ENCODE measurements around the gene CZIB.
A peak's percentile ranks its signal among the peaks of the same experiment; 100 is the strongest.

CZIB gene

DNA sequence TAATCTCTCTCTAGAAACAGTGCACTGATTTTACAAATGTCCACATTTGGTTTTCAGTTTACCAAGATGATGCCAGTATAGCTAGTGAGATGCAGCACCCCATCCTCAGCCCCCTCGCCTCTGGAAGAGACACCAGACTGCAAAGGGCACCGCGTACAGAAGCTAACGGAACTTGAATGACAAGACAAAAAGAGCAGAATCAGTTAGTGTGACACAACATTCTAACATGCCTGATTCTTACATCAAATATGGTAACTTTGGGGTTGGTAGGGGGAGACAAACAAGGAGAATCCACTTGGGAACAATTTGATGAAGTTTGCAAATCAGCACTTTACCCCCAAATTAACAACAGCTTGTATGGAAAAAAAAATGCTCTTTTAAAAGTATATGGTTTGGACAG is 21.9 kb upstream of the CZIB start:
- TF ChIP-seq, protein P1, sequence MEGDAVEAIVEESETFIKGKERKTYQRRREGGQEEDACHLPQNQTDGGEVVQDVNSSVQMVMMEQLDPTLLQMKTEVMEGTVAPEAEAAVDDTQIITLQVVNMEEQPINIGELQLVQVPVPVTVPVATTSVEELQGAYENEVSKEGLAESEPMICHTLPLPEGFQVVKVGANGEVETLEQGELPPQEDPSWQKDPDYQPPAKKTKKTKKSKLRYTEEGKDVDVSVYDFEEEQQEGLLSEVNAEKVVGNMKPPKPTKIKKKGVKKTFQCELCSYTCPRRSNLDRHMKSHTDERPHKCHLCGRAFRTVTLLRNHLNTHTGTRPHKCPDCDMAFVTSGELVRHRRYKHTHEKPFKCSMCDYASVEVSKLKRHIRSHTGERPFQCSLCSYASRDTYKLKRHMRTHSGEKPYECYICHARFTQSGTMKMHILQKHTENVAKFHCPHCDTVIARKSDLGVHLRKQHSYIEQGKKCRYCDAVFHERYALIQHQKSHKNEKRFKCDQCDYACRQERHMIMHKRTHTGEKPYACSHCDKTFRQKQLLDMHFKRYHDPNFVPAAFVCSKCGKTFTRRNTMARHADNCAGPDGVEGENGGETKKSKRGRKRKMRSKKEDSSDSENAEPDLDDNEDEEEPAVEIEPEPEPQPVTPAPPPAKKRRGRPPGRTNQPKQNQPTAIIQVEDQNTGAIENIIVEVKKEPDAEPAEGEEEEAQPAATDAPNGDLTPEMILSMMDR (conservative IDR thresholded peaks at IDR 0.05; ENCODE audit: low read depth), result no peak
- DNase-seq (ENCODE audit: low spot score), result no peak
- ChIA-PET CTCF (interaction anchor here (0.7 kb wide), 1 partner anchor 179 kb away, joined by 3 read pairs; no protein-coding TSS in a partner anchor), POLR2A (ENCODE audit: low non-redundant PET) (no interaction called here)
- H3K27ac ChIP-seq, result no peak overlapping the region

DNA sequence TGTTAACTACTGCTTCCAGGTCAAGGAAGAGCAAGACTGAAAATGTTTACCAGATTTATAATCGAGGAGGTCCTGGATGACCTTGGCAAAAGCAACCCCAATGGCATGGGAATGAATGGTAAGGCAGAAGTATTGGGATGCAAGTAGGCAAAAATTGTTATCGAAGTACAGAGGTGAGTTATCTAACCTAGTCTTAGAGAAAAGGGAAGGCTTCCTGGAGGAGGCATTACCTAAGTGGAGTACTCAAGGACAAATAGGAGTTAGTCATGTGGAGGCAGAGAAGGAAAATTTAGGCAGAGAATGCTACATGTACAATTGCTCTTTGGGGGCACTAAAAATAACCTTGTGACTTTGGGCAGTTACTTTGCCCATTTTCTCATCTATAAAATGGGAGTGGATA is 21.4 kb upstream of the CZIB start:
- CTCF ChIA-PET, result interaction anchor here (0.7 kb wide), 1 partner anchor 554 kb away, joined by 3 read pairs; no protein-coding TSS in a partner anchor
- DNase-seq (ENCODE audit: low spot score), result no peak
- TF ChIP-seq, protein P1 (conservative IDR thresholded peaks at IDR 0.05; ENCODE audit: low read depth), result no peak
- no peak overlapping the region for H3K27ac ChIP-seq
- POLR2A ChIA-PET (ENCODE audit: low non-redundant PET), result no interaction called here

DNA sequence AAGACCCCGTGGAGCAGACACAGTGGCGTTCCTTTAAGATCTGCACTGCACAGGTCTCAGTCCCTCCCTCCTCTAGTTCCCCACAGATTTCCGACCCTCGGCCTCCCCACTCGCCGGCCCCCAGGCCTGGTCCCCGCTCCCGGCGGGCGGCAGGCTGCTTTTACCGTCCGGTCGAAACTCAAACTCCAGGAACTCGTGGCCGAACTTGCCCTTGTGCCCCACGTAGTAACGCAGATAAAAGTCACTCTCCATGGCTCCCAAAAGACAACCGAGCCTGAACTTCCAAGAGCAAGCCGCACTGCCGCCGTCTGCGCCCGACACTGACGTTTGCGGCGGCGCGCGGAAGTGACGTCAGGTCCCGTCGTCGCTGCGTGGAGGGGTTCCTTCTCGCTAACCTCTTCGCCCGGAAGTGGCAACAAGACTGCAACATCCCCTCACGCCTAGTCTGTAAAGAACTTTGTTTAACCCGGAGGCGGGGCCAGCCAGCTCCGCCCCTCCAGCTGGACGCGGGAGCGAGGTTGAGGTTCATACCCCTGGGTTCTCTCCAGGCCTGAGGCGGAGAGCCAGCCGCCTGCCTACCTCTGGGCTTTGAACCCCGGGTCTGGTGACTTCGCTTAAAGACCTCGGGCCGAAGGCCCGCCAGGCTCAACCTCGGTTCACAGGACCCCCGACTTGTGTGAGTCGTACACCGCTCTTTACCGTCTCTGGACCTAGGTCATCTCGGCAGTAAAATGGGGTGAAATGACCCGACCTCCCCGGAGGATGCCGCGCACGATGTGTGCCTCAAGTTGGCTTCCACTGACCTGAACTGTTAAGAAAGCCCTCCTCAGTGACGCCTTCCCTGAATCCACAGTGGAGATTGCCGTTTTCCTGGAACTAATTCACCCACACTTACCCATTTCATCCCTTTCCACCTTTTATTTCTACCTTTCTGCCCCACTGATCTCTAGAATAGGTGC is 18.0 kb upstream of the CZIB start, which contains the start of gene MAGOH:
TSS of gene MAGOH (minus strand) at position 322 of the 959 bp plus-strand sequence. CDS start at position 252, 70 bp downstream.
- ChIA-PET CTCF (no interaction called here), POLR2A (ENCODE audit: low non-redundant PET) (no interaction called here)
- H3K27ac ChIP-seq, result peak within 1 kb of the TSS; percentile 69
- DNase-seq (ENCODE audit: low spot score), result peak; percentile 98
- TF ChIP-seq, protein P1 (conservative IDR thresholded peaks at IDR 0.05; ENCODE audit: low read depth), result no peak

DNA sequence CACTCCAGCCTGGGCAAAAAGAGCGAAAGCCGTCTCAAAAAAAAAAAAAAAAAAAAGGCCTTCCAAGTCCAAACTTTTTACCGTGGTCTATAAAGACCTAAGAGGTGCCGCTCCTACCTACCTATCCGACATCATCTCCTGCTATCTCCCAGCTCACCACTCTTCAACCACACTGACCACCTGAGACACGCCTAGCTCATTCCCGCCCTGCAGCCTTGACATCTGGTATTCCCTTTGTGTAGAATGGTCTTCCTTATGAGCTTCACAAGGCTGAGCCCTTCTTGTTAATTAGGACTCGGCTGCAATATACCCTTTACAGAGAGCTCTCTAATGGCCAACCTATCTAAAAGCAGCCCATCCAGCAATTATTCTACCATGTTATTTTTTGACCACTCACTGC is 17.2 kb upstream of the CZIB start:
- DNase-seq (ENCODE audit: low spot score), result peak; percentile 17
- TF ChIP-seq, protein P1 (conservative IDR thresholded peaks at IDR 0.05; ENCODE audit: low read depth), result no peak
- POLR2A ChIA-PET (ENCODE audit: low non-redundant PET), result no interaction called here
- CTCF ChIA-PET, result no interaction called here
- peak overlapping the region; percentile 69; the same call in 1 of the 2 replicates for H3K27ac ChIP-seq

DNA sequence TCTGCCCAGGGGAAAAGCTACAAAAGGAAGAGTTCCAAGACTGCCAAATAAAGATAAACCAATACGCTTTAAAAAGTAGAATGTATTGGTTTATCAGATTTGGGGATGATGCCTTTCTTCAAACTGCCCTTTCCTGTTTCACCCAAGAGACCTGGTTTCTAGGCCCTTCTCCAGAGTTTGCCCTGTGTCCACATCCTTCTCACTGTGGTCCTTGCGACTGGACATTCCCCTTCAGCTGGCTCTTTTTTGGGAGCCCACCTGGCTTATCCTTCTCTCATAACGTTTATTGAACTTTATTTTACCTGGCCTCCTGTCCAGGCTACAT is 490 bp upstream of the CZIB start:
- TF ChIP-seq, protein P1 (conservative IDR thresholded peaks at IDR 0.05; ENCODE audit: low read depth), result no peak
- ChIA-PET POLR2A (ENCODE audit: low non-redundant PET) (no interaction called here), CTCF (no interaction called here)
- peak overlapping the region; percentile 91 for H3K27ac ChIP-seq
- no peak for DNase-seq (ENCODE audit: low spot score)

DNA sequence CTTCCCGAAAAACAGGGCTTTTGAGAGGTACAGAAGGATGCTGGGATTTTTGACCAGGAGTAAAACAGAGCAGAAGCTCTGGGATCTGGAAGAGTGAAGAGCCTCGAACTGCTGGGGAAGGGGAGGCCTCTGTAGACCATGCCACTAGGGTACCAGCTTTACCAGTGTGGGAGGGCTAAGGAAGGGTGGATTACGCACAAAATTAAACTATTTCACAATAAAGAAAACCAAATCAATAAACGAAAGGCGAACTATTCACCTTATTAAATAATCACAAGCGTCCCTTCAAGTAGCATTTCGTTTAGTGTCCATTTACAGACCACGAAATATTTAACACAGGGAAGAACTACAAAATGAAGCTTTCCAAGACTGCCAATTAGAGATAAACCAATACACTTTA is 723 bp downstream of the CZIB start:
- ChIA-PET CTCF (no interaction called here), POLR2A (ENCODE audit: low non-redundant PET) (interaction anchor here (0.5 to 1.3 kb wide), 3 partner anchors 8 to 32 kb away, joined by 3 to 4 read pairs (median 3); no protein-coding TSS in a partner anchor)

More for the DNA sequence above, 723 bp downstream of the CZIB start:
- peak overlapping the region; percentile 91 for H3K27ac ChIP-seq
- TF ChIP-seq, protein P1 (conservative IDR thresholded peaks at IDR 0.05; ENCODE audit: low read depth), result no peak
- DNase-seq (ENCODE audit: low spot score), result no peak

All from RWPE1 (cell line).